Esophagus mucosa (tissue), 1 donor: ENCODE results near the gene HERC6. TPM values are rescaled to one million over a fixed set of nuclear protein-coding genes. Genes with fewer than 3 reads are reported as not detected.
"Not testable (repeated sequence)": the region's sequence is repeated elsewhere in the genome, so short reads cannot be mapped to it uniquely, and the experiment has no call there.

Experiments
- ATAC-seq: fragments of 200-7000 bp; cut with Tn5 transposase; one replicate; pipeline ENCODE4 v1.9.1; 2020
- total RNA-seq: library from RNA; stranded (reverse); gene quantifications from one replicate; pipeline ENCODE4 v1.2.4, GENCODE V29; 2023
- donor health status: DM: yes; HTN: yes; CAD: no.

Gene HERC6
- total RNA-seq, 1 donor from 2014 or later, result 19.5 TPM

- ATAC-seq, result no peak
These were observed 68.9 kb downstream of the HERC6 start for GRCh38 chr4:88447371-88448095.

GRCh38 chr4:88448211-88448765 lies 69.6 kb downstream of the HERC6 start:
- not testable (repeated sequence) for ATAC-seq

GRCh38 chr4:88448889-88449288 lies 70.2 kb downstream of the HERC6 start:
- no peak for ATAC-seq

GRCh38 chr4:88449290-88449689 lies 70.6 kb downstream of the HERC6 start:
- no peak for ATAC-seq

GRCh38 chr4:88451205-88451604 lies 72.6 kb downstream of the HERC6 start:
- no peak for ATAC-seq

- ATAC-seq, result no peak
These were observed 74.3 kb downstream of the HERC6 start for GRCh38 chr4:88452912-88453311.

- peak; percentile 95 for ATAC-seq
These were observed 78.1 kb downstream of the HERC6 start, which contains the start of gene HERC5 for GRCh38 chr4:88456670-88457306. TSS of gene HERC5 (plus strand) at chr4:88457119. CDS start at chr4:88457270, 151 bp downstream.

GRCh38 chr4:88457307-88458103 lies 78.9 kb downstream of the HERC6 start:
- peak; percentile 71 for ATAC-seq

GRCh38 chr4:88458104-88458740 lies 79.6 kb downstream of the HERC6 start:
- ATAC-seq, result no peak

- ATAC-seq, result no peak
These were observed 87.1 kb downstream of the HERC6 start for GRCh38 chr4:88465653-88466192.

GRCh38 chr4:88467392-88467791 lies 88.7 kb downstream of the HERC6 start:
- no peak for ATAC-seq

- ATAC-seq, result no peak
These were observed 98.7 kb downstream of the HERC6 start for GRCh38 chr4:88477229-88477860.

- ATAC-seq, result no peak
These were observed 99.6 kb downstream of the HERC6 start for GRCh38 chr4:88478247-88478646.

GRCh38 chr4:88481537-88481936 lies 102.9 kb downstream of the HERC6 start:
- no peak for ATAC-seq

GRCh38 chr4:88489100-88489761 lies 110.6 kb downstream of the HERC6 start:
- no peak for ATAC-seq

Other genes starting within 250 kb of the HERC6 start
- 0.92 TPM for gene ABCG2, start 220.2 kb upstream of the HERC6 start, total RNA-seq
- 7.7 TPM for gene PPM1K, start 94.3 kb upstream of the HERC6 start, total RNA-seq
- 0.80 TPM for gene HERC5, start 78.3 kb downstream of the HERC6 start, total RNA-seq
- 43.6 TPM for gene PYURF, start 144.9 kb downstream of the HERC6 start, total RNA-seq
- gene HERC3, start 213.6 kb downstream of the HERC6 start, total RNA-seq, result 20.9 TPM